Upper lobe of left lung (tissue), 6 donors: Measurements from ENCODE around the gene PDGFRA. TPM values are rescaled to one million over a fixed set of nuclear protein-coding genes. Genes with fewer than 3 reads are reported as not detected.
A peak's percentile ranks its signal among the peaks of the same experiment; 100 is the strongest.

Source experiments
- ATAC-seq, 2 donors: fragments of 200-7000 bp; cut with Tn5 transposase; one replicate each; pipeline ENCODE4 v1.9.1; 2022; ENCODE audit warnings: mild to moderate bottlenecking in 2 of 2, moderate library complexity in 2 of 2; ENCODE audit not compliant: low FRiP score in 2 of 2
- DNase-seq, 2 donors: peaks; one replicate each; pipeline ENCODE4 v3.0.0-alpha.2; 2019 to 2020
- H3K27ac ChIP-seq, 4 donors: fragments of 200-600 bp; sonication (generic); one replicate each; pipeline ENCODE4 v1.5.1; 2016 to 2019
- H3K27me3 ChIP-seq, 4 donors: fragments of 200-600 bp; sonication (generic); one replicate each; pipeline ENCODE4 v1.5.1; 2017 to 2019
- H3K36me3 ChIP-seq, 4 donors: fragments of 200-600 bp; sonication (generic); one replicate each; pipeline ENCODE4 v1.5.1; 2016 to 2019
- H3K4me1 ChIP-seq, 4 donors: fragments of 200-600 bp; sonication (generic); one replicate each; pipeline ENCODE4 v1.5.1; 2018 to 2019
- H3K4me3 ChIP-seq, 4 donors: fragments of 200-600 bp; sonication (generic); one replicate each; pipeline ENCODE4 v1.5.1; 2017 to 2019; ENCODE audit warnings: mild to moderate bottlenecking in 2 of 4, moderate library complexity in 1 of 4
- H3K9me3 ChIP-seq, 4 donors: fragments of 200-600 bp; sonication (generic); one replicate each; pipeline ENCODE4 v1.5.1; 2018 to 2019
- CTCF ChIP-seq, 6 experiments: fragments of 450-650 bp in 4 of 6; fragments of 200-600 bp in 2 of 6; sonication (generic) in 2 of 6; IDR thresholded peaks; one replicate each; pipeline ENCODE4 v1.5.1; 2016 to 2019; ENCODE audit warnings: antibody characterized with exemption in 6 of 6
- EP300 ChIP-seq, 4 donors: sonication (generic); formaldehyde crosslinking; IDR thresholded peaks; one replicate each; pipeline ENCODE4 v1.5.1; 2017; ENCODE audit warnings: antibody characterized with exemption in 4 of 4, control low read depth in 2 of 4
- POLR2A ChIP-seq, 4 donors: fragments of 450-650 bp; IDR thresholded peaks; one replicate each; pipeline ENCODE4 v1.5.1; 2016 to 2017; ENCODE audit warnings: antibody characterized with exemption in 4 of 4, mild to moderate bottlenecking in 2 of 4
- POLR2AphosphoS5 ChIP-seq, 2 donors: sonication (generic); formaldehyde crosslinking; IDR thresholded peaks; one replicate each; pipeline ENCODE4 v1.5.1; 2017; ENCODE audit warnings: antibody characterized with exemption in 2 of 2
- WGBS, 2 donors: methylation state at CpG; one replicate each; pipeline ENCODE4 v1.1.5; 2017 to 2018; 5-methylcytosine and 5-hydroxymethylcytosine counted together
- total RNA-seq, 6 donors: library from RNA; depleted of rRNA in 4 of 6; stranded (reverse); fragments of >200 nt in 4 of 6; gene quantifications; one replicate each; pipeline versions ENCODE4 v1.1.0 to v1.2.1, GENCODE V29; 2016 to 2021
- donor health status: DM: no; HTN: no; CAD: no; lungs with moderate emphysema.
- donor health status: DM: no; HTN: yes; CAD: no; lungs with severe emphysema.

PDGFRA gene
- total RNA-seq, 6 donors from 2014 or later = 60.5 to 136 (median 77.0) TPM

DNA sequence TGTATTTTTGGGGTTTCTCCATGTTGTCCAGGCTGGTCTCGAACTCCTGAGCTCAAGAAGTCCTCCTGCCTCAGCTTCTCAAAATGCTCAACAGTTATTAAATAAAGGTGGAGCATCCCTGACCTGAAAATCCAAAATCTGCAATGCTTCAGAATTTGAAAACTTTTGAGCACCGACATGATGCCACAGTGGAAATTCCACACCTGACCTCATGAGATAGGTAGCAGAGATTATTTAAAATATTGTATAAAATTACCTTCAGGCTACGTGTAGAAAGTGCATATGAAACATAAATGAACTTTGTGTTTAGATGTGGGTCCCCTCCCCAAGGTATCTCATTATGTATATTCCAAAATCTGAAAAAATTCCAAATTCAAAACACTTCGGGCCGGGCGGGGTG is 42.7 kb upstream of the PDGFRA start:
- H3K4me1 ChIP-seq = no peaks in the 10 kb centered on the region
- no peaks in the 10 kb centered on the region for H3K9me3 ChIP-seq
- H3K4me3 ChIP-seq = no peak overlapping the region
- 88 to 93% methylated on average over 6 of the region's 6 CpGs for WGBS, 2 donors
- TF ChIP-seq POLR2AphosphoS5 (IDR thresholded peaks at IDR 0.05) (no peak), CTCF (IDR thresholded peaks at IDR 0.05) (no peak), POLR2A (IDR thresholded peaks at IDR 0.05) (no peak), EP300 (IDR thresholded peaks at IDR 0.05) (no peak)
- no peaks in the 10 kb centered on the region for H3K27me3 ChIP-seq
- H3K36me3 ChIP-seq = no peaks in the 10 kb centered on the region
- H3K27ac ChIP-seq = no peak overlapping the region
- DNase-seq (no peak), ATAC-seq (no peak)

GRCh38 chr4:54187148-54187547 is 41.9 kb upstream of the PDGFRA start:
- H3K27ac ChIP-seq = no peak overlapping the region
- TF ChIP-seq POLR2AphosphoS5 (IDR thresholded peaks at IDR 0.05) = no peak
- TF ChIP-seq CTCF (IDR thresholded peaks at IDR 0.05) = peak in 1 of 6 experiments; percentile 11
- H3K4me1 ChIP-seq = no peaks in the 10 kb centered on the region
- peak; percentile 49 to 67 for ATAC-seq
- H3K36me3 ChIP-seq = no peaks in the 10 kb centered on the region
- no peak overlapping the region for H3K4me3 ChIP-seq
- peak in 1 of 2 donors; percentile 33 for DNase-seq
- no peaks in the 10 kb centered on the region for H3K27me3 ChIP-seq
- H3K9me3 ChIP-seq = no peaks in the 10 kb centered on the region
- WGBS, 2 donors = 39 to 59% methylated on average over 9 of the region's 9 CpGs

DNA sequence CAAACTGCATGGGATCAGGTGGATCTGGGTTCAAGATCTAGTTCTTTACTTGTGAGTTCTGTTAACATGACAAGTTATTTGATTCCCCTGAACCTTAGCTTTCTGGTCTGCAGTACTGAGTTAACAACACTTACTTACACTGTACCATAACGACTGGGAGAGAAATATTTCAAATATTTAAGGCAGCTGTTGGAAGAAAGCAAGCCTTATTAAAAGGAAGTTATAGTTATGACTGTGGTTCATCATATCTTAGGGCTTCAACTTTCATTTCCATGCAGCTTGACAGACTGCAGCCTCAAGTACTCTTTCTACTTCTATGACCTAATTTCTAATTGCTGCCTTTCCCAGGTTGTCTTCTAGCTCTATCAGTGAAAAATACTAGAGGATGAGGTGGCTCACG is 40.0 kb upstream of the PDGFRA start:
- no peaks in the 10 kb centered on the region for H3K27me3 ChIP-seq
- no peak for ATAC-seq
- TF ChIP-seq POLR2AphosphoS5 (IDR thresholded peaks at IDR 0.05) = no peak
- TF ChIP-seq EP300 (IDR thresholded peaks at IDR 0.05) = no peak
- no peak for TF ChIP-seq CTCF (IDR thresholded peaks at IDR 0.05)
- H3K27ac ChIP-seq = no peak overlapping the region
- 44 to 45% methylated on average over 2 of the region's 2 CpGs for WGBS, 2 donors
- no peaks in the 10 kb centered on the region for H3K4me1 ChIP-seq
- no peaks in the 10 kb centered on the region for H3K36me3 ChIP-seq
- H3K4me3 ChIP-seq = no peak overlapping the region
- no peak for DNase-seq
- H3K9me3 ChIP-seq = no peaks in the 10 kb centered on the region

GRCh38 chr4:54192811-54193210 is 36.3 kb upstream of the PDGFRA start:
- TF ChIP-seq POLR2AphosphoS5 (IDR thresholded peaks at IDR 0.05) (no peak), POLR2A (IDR thresholded peaks at IDR 0.05) (no peak)
- no peak overlapping the region for H3K4me3 ChIP-seq
- no peaks in the 10 kb centered on the region for H3K9me3 ChIP-seq
- DNase-seq (peak in 1 of 2 donors; percentile 61), ATAC-seq (no peak)
- WGBS, 2 donors = 91 to 95% methylated on average over 16 of the region's 16 CpGs
- peaks cover 0 to 6% (median 0%) of the 10 kb centered on the region in 4 donors for H3K4me1 ChIP-seq
- no peaks in the 10 kb centered on the region for H3K36me3 ChIP-seq
- H3K27me3 ChIP-seq = no peaks in the 10 kb centered on the region
- H3K27ac ChIP-seq = no peak overlapping the region

GRCh38 chr4:54197926-54198325 is 31.2 kb upstream of the PDGFRA start:
- Histone ChIP-seq H3K36me3 (no peaks in the 10 kb centered on the region), H3K27me3 (no peaks in the 10 kb centered on the region), H3K27ac (no peak overlapping the region), H3K9me3 (no peaks in the 10 kb centered on the region), H3K4me3 (no peak overlapping the region), H3K4me1 (peaks cover 0 to 6% (median 0%) of the 10 kb centered on the region in 4 donors)
- DNase-seq (no peak), ATAC-seq (no peak)
- no peak for TF ChIP-seq EP300 (IDR thresholded peaks at IDR 0.05)
- no peak for TF ChIP-seq CTCF (IDR thresholded peaks at IDR 0.05)
- no peak for TF ChIP-seq POLR2AphosphoS5 (IDR thresholded peaks at IDR 0.05)
- TF ChIP-seq POLR2A (IDR thresholded peaks at IDR 0.05) = no peak
- WGBS, 2 donors = 88 to 90% methylated on average over 2 of the region's 2 CpGs
